Neural progenitor cell (in vitro differentiated cells): ENCODE data around the gene PHF1.

Source experiments
- CTCF ChIP-seq: fragments of 200-600 bp; sonication (generic); IDR thresholded peaks from 2 replicates; pipeline ENCODE4 v1.5.1; 2017; ENCODE audit warnings: antibody characterized with exemption, mild to moderate bottlenecking
- EZH2 ChIP-seq: fragments of 200-600 bp; sonication (generic); IDR thresholded peaks from 2 replicates; pipeline ENCODE4 v1.6.1; 2017; ENCODE audit warnings: antibody characterized with exemption, mild to moderate bottlenecking, moderate library complexity
- EZH2phosphoT487 ChIP-seq: fragments of 200-600 bp; sonication (generic); IDR thresholded peaks from 2 replicates; pipeline ENCODE4 v1.6.1; 2017; ENCODE audit warnings: antibody characterized with exemption

GRCh38 chr6:33431880-33432541 is 21.2 kb downstream of the PHF1 start:
- TF ChIP-seq CTCF (no peak), EZH2 (no peak), EZH2phosphoT487 (no peak)
